HUES48 (cell line): ENCODE measurements around the gene RPL38.
"Not testable (repeated sequence)": the region's sequence is repeated elsewhere in the genome, so short reads cannot be mapped to it uniquely, and the experiment has no call there.

ENCODE experiments used
- H3K27ac ChIP-seq: one replicate; pipeline ENCODE4 v1.7.0; 2013; ENCODE audit warnings: low read depth, low read length, inconsistent platforms
- H3K27me3 ChIP-seq: 2 replicates; pipeline ENCODE4 v1.6.1; 2013; ENCODE audit warnings: mild to moderate bottlenecking, low read length; ENCODE audit not compliant: control insufficient read depth, insufficient read depth
- H3K36me3 ChIP-seq: 2 replicates; pipeline ENCODE4 v1.6.1; 2013; ENCODE audit warnings: low read length; ENCODE audit not compliant: control insufficient read depth, insufficient read depth
- H3K4me1 ChIP-seq: 2 replicates; pipeline ENCODE4 v1.6.1; 2013; ENCODE audit warnings: mild to moderate bottlenecking, low read length; ENCODE audit not compliant: control insufficient read depth, insufficient read depth
- H3K4me3 ChIP-seq: 2 replicates; pipeline ENCODE4 v1.5.1; 2013; ENCODE audit warnings: mild to moderate bottlenecking, low read depth, low read length
- H3K9ac ChIP-seq: 2 replicates; pipeline ENCODE4 v1.6.1; 2013; ENCODE audit warnings: mild to moderate bottlenecking, low read depth, low read length, moderate library complexity
- H3K9me3 ChIP-seq: 2 replicates; pipeline ENCODE4 v1.6.1; 2013; ENCODE audit warnings: low read length; ENCODE audit not compliant: control insufficient read depth, insufficient read depth

RPL38 gene

DNA sequence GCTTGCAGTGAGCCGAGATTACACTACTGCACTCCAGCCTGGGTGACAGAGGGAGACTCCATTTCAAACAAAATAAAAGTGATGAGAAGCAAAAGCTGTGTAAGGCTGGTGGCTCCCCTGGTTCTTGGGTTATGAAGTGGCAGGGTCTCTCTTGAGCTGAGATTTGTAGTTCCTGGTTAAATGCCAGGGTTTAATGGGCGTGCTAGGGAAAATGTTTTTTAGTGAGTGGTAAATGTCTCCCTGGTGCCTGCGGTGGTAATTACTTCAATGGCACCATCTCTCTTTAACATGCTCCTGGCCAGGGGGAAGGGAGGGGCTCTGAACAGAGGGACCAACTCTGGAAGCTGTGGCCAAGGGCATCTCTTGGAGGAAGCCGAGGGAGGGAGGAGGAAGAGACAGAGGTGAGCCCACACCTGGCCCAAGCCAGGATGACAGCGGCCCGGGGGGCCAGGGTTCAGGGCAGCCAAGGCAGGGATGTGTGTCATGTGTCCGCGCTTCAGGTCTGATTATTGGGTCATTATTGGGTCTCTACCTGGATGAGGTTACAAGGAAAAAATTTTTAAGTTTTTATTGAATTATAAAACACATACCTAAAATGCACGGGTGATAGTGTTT lies 17.8 kb upstream of the RPL38 start:
- Histone ChIP-seq H3K9me3 (no peaks in the 10 kb centered on the region), H3K36me3 (no peaks in the 10 kb centered on the region), H3K9ac (no peak overlapping the region), H3K27me3 (no peaks in the 10 kb centered on the region), H3K4me3 (no peak overlapping the region), H3K27ac (no peak overlapping the region), H3K4me1 (no peaks in the 10 kb centered on the region)

DNA sequence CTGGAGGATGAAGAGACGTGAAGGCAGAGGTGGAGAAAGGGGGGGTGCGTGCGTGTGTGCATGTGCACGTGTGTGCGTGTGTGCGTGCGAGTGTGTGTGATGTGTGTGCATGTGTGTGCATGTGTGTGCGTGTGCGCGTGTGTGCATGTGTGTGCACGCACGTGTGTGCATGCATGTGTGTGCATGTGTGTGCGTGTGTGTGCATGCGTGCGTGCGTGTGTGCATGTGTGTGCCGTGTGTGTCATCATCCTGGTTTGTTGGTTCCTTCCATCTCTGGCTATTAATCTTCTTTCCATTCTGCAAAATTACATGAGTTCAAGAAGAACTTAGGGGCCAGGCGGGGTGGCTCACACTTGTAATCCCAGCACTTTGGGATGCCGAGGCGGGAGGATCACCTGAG lies 17.0 kb upstream of the RPL38 start:
- no peak overlapping the region for H3K4me3 ChIP-seq
- H3K4me1 ChIP-seq: no peaks in the 10 kb centered on the region
- H3K27ac ChIP-seq: no peak overlapping the region
- no peaks in the 10 kb centered on the region for H3K36me3 ChIP-seq
- H3K9me3 ChIP-seq: no peaks in the 10 kb centered on the region
- H3K9ac ChIP-seq: no peak overlapping the region
- no peaks in the 10 kb centered on the region for H3K27me3 ChIP-seq

DNA sequence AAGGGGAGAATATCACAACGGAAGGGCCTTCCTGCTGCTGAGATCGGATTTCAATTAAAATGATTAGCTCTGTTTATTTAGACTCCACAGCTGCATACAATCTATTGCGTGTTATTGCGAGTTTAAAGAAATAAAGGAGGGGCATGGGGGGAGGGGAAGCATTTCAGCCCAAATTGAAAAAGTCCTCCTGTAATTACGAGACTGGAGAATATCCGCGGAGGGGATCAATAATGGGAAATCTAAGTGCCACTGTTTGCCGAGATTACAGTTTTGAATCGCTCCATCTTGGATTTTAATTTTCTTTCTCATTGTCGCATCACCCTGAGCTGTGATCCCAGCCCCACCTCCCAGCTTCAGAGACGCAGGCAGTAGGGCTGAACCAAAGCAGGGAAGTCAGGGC lies 15.7 kb upstream of the RPL38 start:
- H3K4me3 ChIP-seq: no peak overlapping the region
- no peaks in the 10 kb centered on the region for H3K27me3 ChIP-seq
- no peaks in the 10 kb centered on the region for H3K36me3 ChIP-seq
- H3K4me1 ChIP-seq: no peaks in the 10 kb centered on the region
- no peaks in the 10 kb centered on the region for H3K9me3 ChIP-seq
- H3K27ac ChIP-seq: no peak overlapping the region
- no peak overlapping the region for H3K9ac ChIP-seq

DNA sequence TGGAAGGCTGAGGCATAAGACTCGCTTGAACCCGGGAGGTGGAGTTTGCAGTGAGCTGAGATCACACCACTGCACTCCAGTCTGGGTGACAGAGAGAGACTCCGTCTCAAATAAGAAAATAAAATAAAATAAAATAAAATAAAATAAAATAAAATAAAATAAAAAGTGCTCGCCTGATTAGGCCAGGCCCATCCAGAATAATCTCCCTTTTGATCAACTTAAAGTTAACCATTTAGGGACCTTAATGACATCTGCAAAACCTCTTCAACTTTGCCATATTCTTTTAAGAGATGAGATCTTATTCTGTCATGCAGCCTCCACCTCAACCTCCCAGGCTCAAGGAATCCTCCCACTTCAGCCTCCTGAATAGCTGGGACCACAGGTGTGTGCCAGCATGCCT lies 14.8 kb upstream of the RPL38 start:
- H3K4me1 ChIP-seq, H3K4me3 ChIP-seq, H3K9ac ChIP-seq, H3K27me3 ChIP-seq, H3K27ac ChIP-seq, H3K36me3 ChIP-seq, H3K9me3 ChIP-seq: not testable (repeated sequence)

DNA sequence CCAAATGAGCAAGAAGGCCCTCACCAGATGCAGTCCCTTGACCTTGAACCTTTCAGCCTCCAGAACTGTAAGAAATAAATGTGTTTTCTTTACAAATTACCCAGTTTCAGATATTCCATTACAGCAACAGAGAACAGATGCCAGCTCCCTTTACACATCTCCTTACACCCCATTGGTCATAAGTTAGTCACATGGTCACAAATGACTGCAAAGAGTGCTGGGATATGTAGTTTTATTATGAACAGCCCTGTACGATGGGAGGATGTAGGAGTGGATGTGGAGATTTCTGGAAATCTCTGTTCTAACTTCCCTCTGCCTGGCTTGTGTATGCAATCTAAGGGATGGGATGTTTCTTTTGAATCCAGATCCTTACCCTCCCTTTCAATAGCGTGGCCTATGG lies 13.3 kb upstream of the RPL38 start:
- Histone ChIP-seq H3K27me3 (no peaks in the 10 kb centered on the region), H3K9me3 (no peaks in the 10 kb centered on the region), H3K36me3 (no peaks in the 10 kb centered on the region), H3K4me3 (no peak overlapping the region), H3K27ac (no peak overlapping the region), H3K4me1 (no peaks in the 10 kb centered on the region), H3K9ac (no peak overlapping the region)

DNA sequence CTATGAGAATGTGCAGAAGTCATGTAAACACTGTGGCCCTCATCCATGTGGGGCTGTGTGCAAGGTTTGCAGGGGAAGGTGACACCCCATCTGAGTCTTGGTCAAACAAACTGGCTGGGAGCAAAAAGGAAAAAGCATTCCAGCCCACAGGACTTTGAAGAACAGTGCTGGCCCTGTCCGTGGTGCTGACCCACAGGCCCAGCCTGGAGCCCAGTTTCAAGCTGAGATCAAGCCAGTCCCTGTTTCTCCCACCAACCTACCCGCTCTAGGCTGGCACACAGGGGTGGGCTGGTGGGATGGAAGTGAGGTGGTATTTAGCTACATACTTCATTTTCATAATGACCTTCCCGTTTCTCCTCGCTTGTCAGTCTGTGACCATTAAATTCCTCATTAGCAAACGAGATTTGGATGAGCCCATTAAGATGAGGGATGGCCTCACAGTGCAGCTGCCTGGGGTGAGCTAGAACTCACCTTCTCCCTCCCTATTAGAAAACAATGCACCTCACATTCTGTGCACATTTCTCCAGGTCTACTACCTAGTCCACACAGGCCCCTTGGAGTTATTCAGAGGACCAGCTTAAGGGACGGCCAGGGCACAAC lies 12.6 kb upstream of the RPL38 start:
- Histone ChIP-seq H3K27ac (no peak overlapping the region), H3K36me3 (no peaks in the 10 kb centered on the region), H3K4me3 (no peak overlapping the region), H3K4me1 (no peaks in the 10 kb centered on the region), H3K9ac (no peak overlapping the region), H3K27me3 (no peaks in the 10 kb centered on the region), H3K9me3 (no peaks in the 10 kb centered on the region)

DNA sequence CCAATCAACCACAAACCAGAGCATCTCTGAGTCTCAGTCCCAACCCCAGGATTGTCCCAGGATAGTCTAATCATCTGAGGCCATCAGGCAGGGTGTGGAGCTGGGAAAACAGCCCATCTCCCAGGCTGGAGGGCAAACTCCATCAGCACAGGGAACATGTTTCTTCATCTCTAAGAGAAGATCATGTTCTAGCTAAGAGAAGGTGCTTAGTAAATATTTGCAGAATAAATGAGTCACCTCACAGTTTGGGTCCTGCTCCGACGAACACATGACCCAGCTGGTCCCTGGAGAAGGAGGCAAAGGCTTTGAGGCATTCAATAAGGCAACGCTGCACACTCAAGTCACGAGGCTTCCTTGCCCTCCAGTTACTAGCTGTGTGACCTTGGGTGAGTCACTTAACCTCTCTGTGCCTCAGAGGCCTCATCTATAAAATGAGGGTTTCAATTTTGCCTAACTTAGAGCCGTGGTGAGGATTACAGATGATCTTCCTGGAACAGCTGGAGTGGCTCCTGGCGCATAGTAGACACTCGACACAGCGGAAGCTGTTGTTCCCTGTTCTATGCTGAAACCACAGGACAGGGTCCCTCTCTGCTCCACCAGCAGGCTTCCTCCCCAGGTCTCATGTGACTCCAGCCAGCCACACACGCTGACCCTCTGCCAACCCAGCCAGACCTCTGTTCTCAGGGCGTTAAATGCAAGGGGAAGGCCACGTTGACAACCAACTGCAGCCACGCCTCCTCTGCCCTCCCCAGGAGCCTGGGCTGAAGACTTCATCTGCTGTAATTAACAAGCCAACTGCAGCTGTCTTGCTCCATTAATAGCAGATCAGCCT lies 10.3 kb upstream of the RPL38 start:
- Histone ChIP-seq H3K36me3 (no peaks in the 10 kb centered on the region), H3K27ac (no peak overlapping the region), H3K4me3 (no peak overlapping the region), H3K9me3 (no peaks in the 10 kb centered on the region), H3K9ac (no peak overlapping the region), H3K4me1 (no peaks in the 10 kb centered on the region; the same call in 1 of the 2 replicates), H3K27me3 (no peaks in the 10 kb centered on the region)

DNA sequence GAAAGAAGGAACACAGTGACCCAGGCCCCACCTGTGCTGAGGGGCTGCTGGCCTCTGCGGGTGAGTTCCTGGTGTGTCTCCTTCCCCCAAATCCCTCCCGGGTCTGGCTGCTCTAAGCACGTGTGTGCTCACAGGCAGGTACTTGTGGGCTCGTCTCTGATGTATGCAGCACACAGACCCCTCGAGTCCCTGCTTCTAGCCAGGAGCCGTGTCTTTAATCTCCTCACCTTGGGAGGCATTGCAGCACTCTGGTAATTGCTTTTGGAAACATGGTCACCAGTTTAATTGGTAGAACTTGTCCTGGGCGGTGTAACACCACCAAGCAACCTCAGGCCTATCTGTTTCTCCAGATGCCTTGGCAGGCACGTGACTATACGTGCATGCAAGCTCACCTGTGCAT lies 8.8 kb upstream of the RPL38 start:
- H3K4me1 ChIP-seq: no peaks in the 10 kb centered on the region; the same call in 1 of the 2 replicates
- H3K27me3 ChIP-seq: peaks cover under 1% of the 10 kb centered on the region; the same call in 1 of the 2 replicates
- no peak overlapping the region for H3K27ac ChIP-seq
- no peak overlapping the region for H3K4me3 ChIP-seq
- H3K9ac ChIP-seq: no peak overlapping the region
- H3K9me3 ChIP-seq: no peaks in the 10 kb centered on the region
- no peaks in the 10 kb centered on the region for H3K36me3 ChIP-seq

DNA sequence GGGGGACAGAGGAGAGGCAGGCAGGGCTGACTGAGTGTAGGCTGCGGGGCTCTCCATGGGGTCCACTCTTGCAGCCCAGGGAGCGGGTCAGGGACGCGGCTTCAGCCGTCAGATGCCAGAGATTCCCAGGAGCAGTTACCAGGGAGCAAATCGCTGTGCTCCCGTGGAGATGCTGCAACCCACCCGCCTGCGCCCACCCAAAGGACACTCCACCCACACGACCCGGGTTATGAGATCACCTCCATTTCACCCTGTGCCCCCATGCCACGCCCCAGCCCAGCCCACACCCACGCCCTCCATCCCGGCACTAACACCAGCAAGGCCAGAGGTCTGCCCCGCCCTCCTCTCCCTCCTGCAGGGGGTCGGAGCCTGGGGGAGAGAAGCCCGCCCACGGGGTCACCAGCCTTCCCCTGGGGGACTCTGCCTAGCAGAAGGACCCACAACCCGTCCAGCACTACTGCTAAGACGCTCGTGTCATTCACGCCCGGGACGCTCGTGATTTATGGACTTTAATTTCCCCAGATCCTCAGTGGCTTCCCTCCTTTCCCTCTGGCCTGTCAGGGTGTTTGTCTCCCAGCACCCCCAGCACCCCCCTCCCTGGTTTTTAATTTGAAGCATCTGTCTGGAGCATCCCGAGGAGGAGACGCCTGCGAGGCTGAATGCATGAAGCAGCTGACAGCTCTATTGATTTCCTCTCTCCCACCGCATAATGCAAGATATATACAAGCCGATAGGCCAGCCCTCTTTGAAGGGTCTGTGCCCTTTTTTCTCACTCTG lies 6.7 kb upstream of the RPL38 start:
- no peak overlapping the region for H3K27ac ChIP-seq
- H3K36me3 ChIP-seq: no peaks in the 10 kb centered on the region
- H3K4me3 ChIP-seq: no peak overlapping the region
- H3K4me1 ChIP-seq: no peaks in the 10 kb centered on the region; the same call in 1 of the 2 replicates
- H3K9ac ChIP-seq: no peak overlapping the region
- H3K27me3 ChIP-seq: peaks cover 15% of the 10 kb centered on the region
- no peaks in the 10 kb centered on the region for H3K9me3 ChIP-seq

DNA sequence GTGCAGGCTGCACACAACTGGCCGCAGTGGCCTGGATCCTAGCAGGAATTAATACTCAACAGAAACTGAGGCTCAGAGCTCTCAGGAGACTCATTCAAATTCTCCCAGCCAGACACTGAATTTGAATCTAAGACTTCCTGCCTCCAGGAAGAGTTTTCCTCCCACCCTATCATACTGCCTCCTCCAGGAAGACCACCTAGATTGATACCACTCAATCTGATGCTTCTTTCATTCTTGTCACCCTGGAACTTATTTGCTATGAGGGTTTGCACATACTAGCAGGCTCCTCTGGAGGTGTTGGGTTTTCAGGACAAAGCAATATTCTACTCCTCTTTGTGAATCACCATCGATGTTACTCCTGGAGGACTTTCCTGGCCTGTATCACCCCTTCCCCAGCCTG lies 5.7 kb upstream of the RPL38 start:
- Histone ChIP-seq H3K9me3 (no peaks in the 10 kb centered on the region), H3K27ac (no peak overlapping the region), H3K4me3 (no peak overlapping the region), H3K36me3 (no peaks in the 10 kb centered on the region), H3K9ac (no peak overlapping the region), H3K4me1 (peaks cover 6% of the 10 kb centered on the region), H3K27me3 (peaks cover 15% of the 10 kb centered on the region)
